ENCODE results near the gene MYLIP. TPM values are rescaled to one million over a fixed set of nuclear protein-coding genes. Genes with fewer than 3 reads are reported as not detected.

The MYLIP gene
- total and polyA plus RNA-seq, 2 of the 13 experiments (the other 11 are each of a cell fraction or from before 2014, with no cell fraction given): 3.4 to 10.8 TPM

DNA sequence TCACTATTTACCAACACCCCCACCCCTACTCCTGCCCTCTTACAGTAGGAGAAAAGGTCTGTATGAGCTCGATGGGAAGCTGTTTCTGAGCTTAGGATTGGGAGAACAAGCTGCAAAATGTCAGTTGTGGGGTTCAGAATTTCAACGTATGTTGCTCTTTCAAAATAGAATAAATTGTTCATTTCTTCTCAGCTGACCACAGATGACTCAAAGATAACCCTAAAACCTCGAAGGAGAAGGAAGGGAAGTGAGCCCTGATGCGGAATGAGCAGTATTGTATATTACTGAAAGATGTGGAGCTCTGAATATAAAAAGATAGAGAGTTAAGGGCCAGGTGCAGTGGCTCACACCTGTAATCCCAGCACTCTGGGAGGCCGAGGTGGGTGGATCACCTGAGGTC, 35.9 kb upstream of the MYLIP start:
- TF ChIP-seq POLR2AphosphoS5 (IDR thresholded peaks at IDR 0.05; ENCODE audit: low read depth, low read length): no peak
- no peak for TF ChIP-seq ZNF607 (CRISPR knock-in tag; IDR thresholded peaks at IDR 0.05; ENCODE audit: borderline replicate concordance)
- no peak for TF ChIP-seq POLR2A (IDR thresholded peaks at IDR 0.05; ENCODE audit: insufficient read depth in 1 of 2, low read depth in 2 of 2, low read length in 2 of 2)
- TF ChIP-seq HOXA9 (CRISPR knock-in tag; IDR thresholded peaks at IDR 0.05; ENCODE audit: borderline replicate concordance): no peak
- no peak for TF ChIP-seq ZKSCAN1 (IDR thresholded peaks at IDR 0.05; ENCODE audit: low read length)
- TF ChIP-seq, protein P1, sequence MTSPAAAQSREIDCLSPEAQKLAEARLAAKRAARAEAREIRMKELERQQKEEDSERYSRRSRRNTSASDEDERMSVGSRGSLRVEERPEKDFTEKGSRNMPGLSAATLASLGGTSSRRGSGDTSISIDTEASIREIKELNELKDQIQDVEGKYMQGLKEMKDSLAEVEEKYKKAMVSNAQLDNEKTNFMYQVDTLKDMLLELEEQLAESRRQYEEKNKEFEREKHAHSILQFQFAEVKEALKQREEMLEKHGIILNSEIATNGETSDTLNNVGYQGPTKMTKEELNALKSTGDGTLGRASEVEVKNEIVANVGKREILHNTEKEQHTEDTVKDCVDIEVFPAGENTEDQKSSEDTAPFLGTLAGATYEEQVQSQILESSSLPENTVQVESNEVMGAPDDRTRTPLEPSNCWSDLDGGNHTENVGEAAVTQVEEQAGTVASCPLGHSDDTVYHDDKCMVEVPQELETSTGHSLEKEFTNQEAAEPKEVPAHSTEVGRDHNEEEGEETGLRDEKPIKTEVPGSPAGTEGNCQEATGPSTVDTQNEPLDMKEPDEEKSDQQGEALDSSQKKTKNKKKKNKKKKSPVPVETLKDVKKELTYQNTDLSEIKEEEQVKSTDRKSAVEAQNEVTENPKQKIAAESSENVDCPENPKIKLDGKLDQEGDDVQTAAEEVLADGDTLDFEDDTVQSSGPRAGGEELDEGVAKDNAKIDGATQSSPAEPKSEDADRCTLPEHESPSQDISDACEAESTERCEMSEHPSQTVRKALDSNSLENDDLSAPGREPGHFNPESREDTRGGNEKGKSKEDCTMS (CRISPR knock-in tag; conservative IDR thresholded peaks at IDR 0.05): no peak
- TF ChIP-seq MYC (CRISPR knock-in tag; IDR thresholded peaks at IDR 0.05; ENCODE audit: borderline replicate concordance): no peak
- no peak for TF ChIP-seq PHF20 (CRISPR knock-in tag; IDR thresholded peaks at IDR 0.05)
- no peak for TF ChIP-seq SCMH1 (CRISPR knock-in tag; IDR thresholded peaks at IDR 0.05; ENCODE audit: borderline replicate concordance)
- no peak for TF ChIP-seq ZSCAN9 (CRISPR knock-in tag; IDR thresholded peaks at IDR 0.05; ENCODE audit: borderline replicate concordance)
- no peak overlapping the region for H2AFZ ChIP-seq (ENCODE audit: low read length)
- H3K27me3 ChIP-seq (ENCODE audit: control insufficient read depth in 1 of 2, insufficient read depth in 2 of 2, low read length in 2 of 2): peaks cover 0 to 6% of the 10 kb centered on the region in 2 experiments; a peak in 2 of 5 replicates
- POLR2A ChIA-PET: interaction anchor here (1.0 kb wide), 1 partner anchor 36 kb away, joined by 4 read pairs; the partner anchor contains the start of gene MYLIP
- no peaks in the 10 kb centered on the region for H3K79me2 ChIP-seq (ENCODE audit: insufficient read depth, low read length)
- no peak for DNase-seq (ENCODE audit: low spot score)
- H3K27ac ChIP-seq (ENCODE audit: extremely low read length, insufficient read depth, low read length): no peak overlapping the region
- CTCF ChIA-PET (ENCODE audit: low intra/inter-chr PET ratio, low total read pairs): no interaction called here
- no peak overlapping the region for H3K4me2 ChIP-seq (ENCODE audit: low read depth, low read length)
- no peaks in the 10 kb centered on the region for H3K9me3 ChIP-seq (ENCODE audit: low read length)
- FAIRE-seq: no peak
- no peak overlapping the region for H3K9ac ChIP-seq (ENCODE audit: insufficient read depth, low read depth, low read length)
- in situ Hi-C loops (cut with HindIII; ENCODE audit: extremely low pct_ligation_motif_present, low pct_unique_long_range_greater_than_20kb): no loop called here
- no peaks in the 10 kb centered on the region for H3K36me3 ChIP-seq (replicated peaks in 1 of 2; ENCODE audit: control insufficient read depth in 1 of 2, insufficient read depth in 2 of 2, low read length in 2 of 2)
- H3K4me3 ChIP-seq (replicated peaks in 1 of 3; ENCODE audit: insufficient read depth in 1 of 3, low read depth in 2 of 3, low read length in 3 of 3): no peak overlapping the region
- WGBS (ENCODE audit: low lambda C conversion rate): 3% methylated on average over 5 of the region's 5 CpGs
- ATAC-seq: no peak
- intact Hi-C loops (cut with micrococcal nuclease; ENCODE audit: unreplicated experiment): no loop called here
- no peaks in the 10 kb centered on the region for H4K20me1 ChIP-seq (ENCODE audit: insufficient read depth, low read length)
- H3K4me1 ChIP-seq (ENCODE audit: insufficient read depth, low read length): no peaks in the 10 kb centered on the region
- no TSS peak for BruUV-seq (replicated peaks)
